CD4-positive, alpha-beta memory T cell (primary cell): ENCODE data around the gene IER5. TPM values are rescaled to one million over a fixed set of nuclear protein-coding genes. Genes with fewer than 3 reads are reported as not detected.
"Not testable (repeated sequence)": the region's sequence is repeated elsewhere in the genome, so short reads cannot be mapped to it uniquely, and the experiment has no call there.

Experiments used
- CTCF ChIA-PET: fragments of 350-600 bp; sonication (Branson Sonifier 250); formaldehyde crosslinking; loops from one replicate; lab custom pipeline; 2021; ENCODE audit warnings: inconsistent platforms; ENCODE audit not compliant: partially characterized antibody; lab: Charles Lee
- POLR2A ChIA-PET: fragments of 350-600 bp; sonication (Branson Sonifier 250); formaldehyde crosslinking; loops from one replicate; lab custom pipeline; 2021; ENCODE audit not compliant: partially characterized antibody; lab: Charles Lee
- DNase-seq, 5 donors: peaks; one replicate each; pipeline versions ENCODE4 v3.0.0 to v3.0.0-alpha.2; 2020 to 2022; ENCODE audit warnings: mixed read lengths in 1 of 5
- H3K27ac ChIP-seq: one replicate; pipeline ENCODE4 v1.7.0; 2013; ENCODE audit warnings: low read depth, low read length
- H3K27me3 ChIP-seq: 2 replicates; pipeline ENCODE4 v1.7.0; 2013; ENCODE audit warnings: mild to moderate bottlenecking, low read length, moderate library complexity; ENCODE audit not compliant: insufficient read depth
- H3K36me3 ChIP-seq: 2 replicates; pipeline ENCODE4 v1.7.0; 2013; ENCODE audit warnings: mild to moderate bottlenecking, low read length, moderate library complexity; ENCODE audit not compliant: insufficient read depth
- H3K4me1 ChIP-seq: 2 replicates; pipeline ENCODE4 v1.7.0; 2013; ENCODE audit warnings: mild to moderate bottlenecking, low read length, moderate library complexity; ENCODE audit not compliant: insufficient read depth
- H3K4me3 ChIP-seq, 2 donors: one replicate each; pipeline ENCODE4 v1.7.0; 2013; ENCODE audit warnings: low read length in 2 of 2, mild to moderate bottlenecking in 1 of 2
- H3K9me3 ChIP-seq, 2 donors: one replicate each; pipeline ENCODE4 v1.7.0; 2013; ENCODE audit warnings: low read length in 2 of 2, control low read depth in 1 of 2; ENCODE audit not compliant: control insufficient read depth in 1 of 2
- H3K27ac Mint-ChIP-seq, 7 donors: one replicate each; pipeline ENCODE4 v1.8.0; 2020 to 2021; ENCODE audit warnings: mixed read lengths in 7 of 7, mild to moderate bottlenecking in 6 of 7, inconsistent platforms in 3 of 7, moderate library complexity in 3 of 7
- H3K27me3 Mint-ChIP-seq, 2 donors: one replicate each; pipeline ENCODE4 v1.8.0; 2020 to 2021; ENCODE audit warnings: mixed read lengths in 2 of 2
- H3K36me3 Mint-ChIP-seq, 2 donors: one replicate each; pipeline ENCODE4 v1.8.0; 2020 to 2021; ENCODE audit warnings: mixed read lengths in 2 of 2, inconsistent platforms in 1 of 2, mild to moderate bottlenecking in 1 of 2
- H3K4me1 Mint-ChIP-seq, 4 donors: one replicate each; pipeline ENCODE4 v1.8.0; 2020 to 2021; ENCODE audit warnings: mixed read lengths in 4 of 4, mild to moderate bottlenecking in 1 of 4
- H3K4me3 Mint-ChIP-seq, 8 donors: one replicate each; pipeline ENCODE4 v1.8.0; 2020 to 2021; ENCODE audit warnings: mixed read lengths in 8 of 8, mild to moderate bottlenecking in 7 of 8, moderate library complexity in 6 of 8, inconsistent platforms in 3 of 8
- H3K9me3 Mint-ChIP-seq, 8 donors: one replicate each; pipeline ENCODE4 v1.8.0; 2020 to 2021; ENCODE audit warnings: mixed read lengths in 8 of 8, mild to moderate bottlenecking in 5 of 8, inconsistent platforms in 3 of 8, moderate library complexity in 1 of 8
- intact Hi-C: fragments of 100-400 bp; cut with micrococcal nuclease; formaldehyde crosslinking; loops from one replicate; pipeline ENCODE4 v1.15.1; 2023
- polyA plus RNA-seq, 2 donors: library from polyadenylated mRNA; unstranded; fragments of 300-500 nt; fragmentation: Illumina TruSeq; gene quantifications; one replicate each; pipeline ENCODE4 v1.2.3, GENCODE V29; 2021
- total RNA-seq, 2 experiments: library from RNA; stranded (reverse); gene quantifications; one replicate each; pipeline ENCODE4 v1.2.3, GENCODE V29; 2021

Gene IER5
- total RNA-seq (10 to 100 TPM; 28.0 to 29.3 TPM), polyA plus RNA-seq (10 to 100 TPM; 11.0 to 18.9 TPM)

DNA sequence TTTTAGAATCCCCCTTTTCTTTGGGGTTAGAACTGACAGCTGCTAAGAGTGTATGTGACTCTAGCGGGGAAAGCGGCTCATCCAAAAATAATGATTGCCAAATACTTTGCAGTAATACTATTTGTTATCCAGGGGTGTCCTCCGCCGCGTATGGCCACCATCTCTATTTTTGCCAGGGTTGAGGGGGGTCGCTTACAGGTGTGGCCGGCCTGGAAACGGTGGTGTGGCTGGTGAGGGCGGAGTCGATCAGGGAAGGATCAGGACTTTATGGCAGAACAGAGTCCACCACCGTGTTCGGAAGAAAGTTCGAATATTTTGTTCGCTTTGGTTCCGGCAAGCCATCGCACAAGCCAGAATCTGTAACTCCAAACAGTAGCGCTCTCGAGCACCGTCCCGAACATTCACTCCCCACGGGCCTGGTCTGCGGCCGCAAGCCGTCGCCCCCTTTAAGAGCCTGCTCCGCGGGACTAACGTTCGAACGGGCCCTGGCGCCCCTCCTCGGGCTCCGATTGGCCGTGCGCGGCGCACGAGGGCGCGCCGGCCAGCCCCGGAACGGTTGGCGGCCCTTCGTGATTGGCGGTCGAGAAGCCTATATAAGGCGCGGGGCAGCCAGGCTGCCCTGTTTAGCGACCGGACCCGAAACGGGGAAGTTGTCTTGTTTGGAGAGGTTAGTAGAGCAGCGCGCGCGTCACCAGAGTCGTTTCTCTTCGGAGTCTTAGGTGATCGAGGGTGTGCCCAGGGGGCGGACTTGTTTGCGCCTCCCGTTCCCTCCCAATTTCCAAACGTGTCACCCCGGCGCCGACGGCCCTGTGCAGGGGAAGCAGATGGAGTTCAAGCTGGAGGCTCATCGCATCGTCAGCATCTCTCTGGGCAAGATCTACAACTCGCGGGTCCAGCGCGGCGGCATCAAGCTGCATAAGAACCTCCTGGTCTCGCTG, at the start of gene IER5:
IER5 (plus strand) TSS at position 622 of the 938 bp plus-strand sequence; CDS start at position 825, 203 bp downstream.
- peaks cover 40% of the 10 kb centered on the region for H3K4me1 ChIP-seq
- H3K4me3 Mint-ChIP-seq: peak within 1 kb of the TSS; percentile 98 to 100 (median 99)
- intact Hi-C loops: loop anchor here (1.0 to 5.0 kb wide), 9 partner anchors 17 to 586 kb away; partner anchors contain the start of genes ACBD6, MR1, STX6 and XPR1
- H3K27ac Mint-ChIP-seq: peak within 1 kb of the TSS; percentile 96 to 99 (median 99)
- CTCF ChIA-PET: interaction anchor here (1.3 to 11.4 kb wide), 3 partner anchors 9 to 55 kb away, joined by 3 to 311 read pairs (median 75); no protein-coding TSS in a partner anchor
- no peaks in the 10 kb centered on the region for H3K9me3 ChIP-seq
- H3K27me3 Mint-ChIP-seq: no peaks in the 10 kb centered on the region
- peaks cover 10 to 29% of the 10 kb centered on the region in 2 donors for H3K36me3 Mint-ChIP-seq
- peaks cover 0 to 6% (median 0%) of the 10 kb centered on the region in 8 donors for H3K9me3 Mint-ChIP-seq
- H3K36me3 ChIP-seq: no peaks in the 10 kb centered on the region
- peak within 1 kb of the TSS; percentile 68 to 69 for H3K4me3 ChIP-seq
- peak within 1 kb of the TSS; percentile 100 for H3K27ac ChIP-seq
- POLR2A ChIA-PET: interaction anchor here (0.7 to 14.9 kb wide), 18 partner anchors 9 to 585 kb away, joined by 3 to 508 read pairs (median 12); partner anchors contain the start of genes ACBD6, MR1 and STX6
- peak; percentile 93 to 95 (median 95) for DNase-seq
- no peaks in the 10 kb centered on the region for H3K27me3 ChIP-seq
- H3K4me1 Mint-ChIP-seq: peaks cover 29 to 63% (median 40%) of the 10 kb centered on the region in 4 donors

DNA sequence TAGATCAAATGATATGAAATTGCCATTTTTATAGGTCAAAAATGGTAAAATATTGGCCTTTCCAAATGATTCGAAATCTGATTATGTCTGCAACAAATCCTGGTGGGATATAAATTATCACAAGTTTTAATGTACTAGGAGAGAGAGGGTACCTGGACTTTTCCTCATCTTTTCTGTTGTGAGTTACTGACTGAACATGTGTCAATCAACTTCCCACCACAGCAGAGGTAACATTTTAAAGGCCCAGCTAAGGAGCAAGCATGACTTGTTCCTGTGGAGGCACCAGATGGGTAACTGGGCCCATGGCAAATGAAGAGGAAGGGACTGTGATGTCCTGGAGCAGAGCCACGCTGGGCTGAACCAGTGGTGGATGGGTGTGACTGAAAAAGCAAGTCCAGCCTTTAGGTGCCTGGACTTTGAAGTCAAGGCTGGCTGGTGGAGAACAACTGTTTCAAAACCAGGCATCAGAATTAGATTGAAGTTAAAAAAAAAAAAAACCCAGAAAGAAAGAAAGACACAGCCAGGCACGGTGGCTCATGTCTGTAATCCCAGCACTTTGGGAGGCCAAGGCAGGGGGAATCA, 48.1 kb upstream of the IER5 start:
- CTCF ChIA-PET: interaction anchor here (1.1 to 5.9 kb wide), 9 partner anchors 11 to 128 kb away, joined by 3 to 99 read pairs (median 6); no protein-coding TSS in a partner anchor
- H3K4me1 Mint-ChIP-seq: peaks cover 53 to 81% (median 62%) of the 10 kb centered on the region in 4 donors
- H3K9me3 ChIP-seq: no peaks in the 10 kb centered on the region
- no peaks in the 10 kb centered on the region for H3K27me3 Mint-ChIP-seq
- no peak overlapping the region for H3K27ac ChIP-seq
- no peak overlapping the region for H3K4me3 ChIP-seq
- intact Hi-C loops: no loop called here
- no peaks in the 10 kb centered on the region for H3K36me3 ChIP-seq
- POLR2A ChIA-PET: interaction anchor here (2.5 to 3.9 kb wide), 2 partner anchors 18 to 101 kb away, joined by 9 to 31 read pairs; partner anchors contain the start of gene STX6
- peaks cover 50 to 57% of the 10 kb centered on the region in 2 donors for H3K36me3 Mint-ChIP-seq
- peak overlapping the region in 3 of 7 donors; percentile 0 to 79 (median 7) for H3K27ac Mint-ChIP-seq
- peaks cover 55% of the 10 kb centered on the region for H3K4me1 ChIP-seq
- H3K27me3 ChIP-seq: no peaks in the 10 kb centered on the region
- no peak for DNase-seq
- no peak overlapping the region for H3K4me3 Mint-ChIP-seq
- peaks cover 0 to 2% (median 0%) of the 10 kb centered on the region in 8 donors for H3K9me3 Mint-ChIP-seq

DNA sequence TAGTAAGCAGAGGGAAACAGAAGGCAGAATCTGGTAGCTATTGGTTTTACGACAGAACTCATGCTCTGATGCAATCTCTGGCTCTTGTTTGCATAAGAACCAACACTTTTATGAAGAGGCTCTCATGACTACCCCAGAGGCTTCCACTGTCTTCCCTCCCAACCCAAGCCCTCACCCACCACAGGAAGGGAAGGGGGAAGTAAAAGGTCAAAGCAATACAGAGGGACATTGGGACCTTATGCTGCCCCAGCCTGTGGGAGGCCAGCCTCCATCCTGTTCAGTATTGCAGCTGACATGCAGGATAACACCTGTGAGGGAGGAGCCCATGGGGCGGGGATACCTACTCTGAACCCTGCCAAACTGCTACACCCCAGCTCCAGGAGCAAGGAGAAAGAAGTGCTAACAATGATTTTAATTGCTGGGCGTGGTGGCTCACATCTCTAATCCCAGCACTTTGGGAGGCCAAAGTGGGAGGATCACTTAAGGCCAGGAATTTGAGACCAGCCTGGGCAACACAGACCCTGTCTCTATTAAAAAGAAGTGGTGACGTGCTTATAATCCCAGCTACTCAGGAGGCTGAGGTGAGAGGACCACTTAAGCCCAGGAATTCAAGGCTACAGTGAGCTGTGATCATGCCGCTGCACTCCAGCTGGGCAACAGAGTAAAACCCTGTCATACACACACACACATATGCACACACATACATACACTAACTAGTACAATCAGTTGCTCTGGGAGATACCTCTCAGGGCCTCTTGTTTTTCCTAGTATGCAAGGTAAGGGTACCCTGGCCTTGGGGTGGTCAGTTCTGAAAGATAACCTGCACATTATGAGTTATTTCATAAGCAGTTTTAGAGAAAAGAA, 45.2 kb upstream of the IER5 start:
- no peak overlapping the region for H3K27ac ChIP-seq
- no peak overlapping the region for H3K4me3 ChIP-seq
- ChIA-PET CTCF (interaction anchor here (0.5 to 2.3 kb wide), 4 partner anchors 37 to 123 kb away, joined by 3 to 15 read pairs (median 3); no protein-coding TSS in a partner anchor), POLR2A (interaction anchor here (1.7 kb wide), 1 partner anchor 9 kb away, joined by 4 read pairs; the partner anchor contains the start of gene MR1)
- H3K4me1 ChIP-seq: peaks cover 26% of the 10 kb centered on the region
- H3K4me1 Mint-ChIP-seq: peaks cover 27 to 53% (median 37%) of the 10 kb centered on the region in 4 donors
- H3K27ac Mint-ChIP-seq: peak overlapping the region in 2 of 7 donors; percentile 65 to 79
- intact Hi-C loops: no loop called here
- no peaks in the 10 kb centered on the region for H3K9me3 ChIP-seq
- H3K36me3 Mint-ChIP-seq: peaks cover 45 to 49% of the 10 kb centered on the region in 2 donors
- no peak overlapping the region for H3K4me3 Mint-ChIP-seq
- H3K27me3 ChIP-seq: no peaks in the 10 kb centered on the region
- H3K27me3 Mint-ChIP-seq: no peaks in the 10 kb centered on the region
- no peak for DNase-seq
- no peaks in the 10 kb centered on the region for H3K36me3 ChIP-seq
- peaks cover 0 to 2% (median 0%) of the 10 kb centered on the region in 8 donors for H3K9me3 Mint-ChIP-seq

DNA sequence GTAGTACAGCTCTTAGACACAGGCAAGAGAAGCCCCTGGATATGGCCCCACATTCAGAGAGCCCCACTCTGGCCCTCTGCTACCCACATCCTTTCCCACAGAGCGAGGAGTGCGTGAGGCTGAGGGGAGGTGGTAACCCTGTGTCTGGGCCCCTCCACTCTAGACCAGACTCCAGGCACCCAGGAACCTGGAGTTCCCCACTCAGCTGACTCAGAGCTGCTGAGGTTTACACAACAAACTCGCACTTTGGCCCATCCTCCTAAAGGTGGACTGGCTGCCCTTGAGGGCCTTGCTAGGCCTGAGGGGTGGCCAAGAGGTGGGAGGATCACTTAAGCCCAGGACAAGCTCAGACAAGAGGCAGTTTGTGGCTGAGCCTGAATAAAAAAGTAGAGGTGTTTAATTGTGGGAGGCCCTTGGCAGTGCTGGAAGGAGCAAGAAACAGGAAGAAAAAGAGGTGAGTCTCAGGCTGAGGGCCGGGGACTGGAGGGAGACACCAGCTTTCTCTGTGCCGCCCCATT, 44.0 kb upstream of the IER5 start:
- intact Hi-C loops: no loop called here
- peaks cover 21 to 42% (median 28%) of the 10 kb centered on the region in 4 donors for H3K4me1 Mint-ChIP-seq
- H3K4me3 Mint-ChIP-seq: no peak overlapping the region
- peaks cover 40 to 47% of the 10 kb centered on the region in 2 donors for H3K36me3 Mint-ChIP-seq
- no peak overlapping the region for H3K4me3 ChIP-seq
- no peaks in the 10 kb centered on the region for H3K27me3 ChIP-seq
- peaks cover 0 to 2% (median 0%) of the 10 kb centered on the region in 8 donors for H3K9me3 Mint-ChIP-seq
- DNase-seq: peak in 2 of 5 donors; percentile 19 to 62
- ChIA-PET POLR2A (interaction anchor here (1.7 kb wide), 1 partner anchor 11 kb away, joined by 4 read pairs; the partner anchor contains the start of gene MR1), CTCF (interaction anchor here (2.3 kb wide), 1 partner anchor 98 kb away, joined by 15 read pairs; no protein-coding TSS in a partner anchor)
- H3K4me1 ChIP-seq: peaks cover 22% of the 10 kb centered on the region
- H3K27ac Mint-ChIP-seq: peak overlapping the region; percentile 36 to 85 (median 77)
- H3K27ac ChIP-seq: no peak overlapping the region
- H3K27me3 Mint-ChIP-seq: no peaks in the 10 kb centered on the region
- H3K9me3 ChIP-seq: no peaks in the 10 kb centered on the region
- H3K36me3 ChIP-seq: no peaks in the 10 kb centered on the region

DNA sequence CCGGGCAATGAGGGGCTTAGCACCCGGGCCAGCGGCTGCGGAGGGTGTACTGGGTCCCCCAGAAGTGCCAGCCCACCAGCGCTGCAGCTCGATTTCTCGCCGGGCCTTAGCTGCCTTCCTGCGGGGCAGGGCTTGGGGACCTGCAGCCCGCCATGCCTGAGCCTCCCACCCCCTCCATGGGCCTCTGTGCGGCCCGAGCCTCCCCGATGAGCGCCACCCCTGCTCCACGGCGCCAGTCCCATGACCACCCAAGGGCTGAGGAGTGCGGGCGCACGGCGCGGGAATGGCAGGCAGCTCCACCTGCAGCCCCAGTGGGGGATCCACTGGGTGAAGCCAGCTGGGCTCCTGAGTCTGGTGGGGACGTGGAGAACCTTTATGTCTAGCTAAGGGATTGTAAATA, 42.6 kb upstream of the IER5 start:
- H3K36me3 ChIP-seq, H3K4me3 ChIP-seq, POLR2A ChIA-PET, H3K9me3 Mint-ChIP-seq, H3K27ac Mint-ChIP-seq, H3K9me3 ChIP-seq, H3K27ac ChIP-seq, DNase-seq, H3K4me3 Mint-ChIP-seq, intact Hi-C loops, H3K27me3 Mint-ChIP-seq, H3K27me3 ChIP-seq: not testable (repeated sequence)
- Mint-ChIP-seq H3K36me3 (peaks cover 42 to 48% of the 10 kb centered on the region in 2 donors), H3K4me1 (peaks cover 13 to 32% (median 21%) of the 10 kb centered on the region in 4 donors)
- H3K4me1 ChIP-seq: peaks cover 22% of the 10 kb centered on the region
- CTCF ChIA-PET: interaction anchor here (1.5 kb wide), 1 partner anchor 17 kb away, joined by 5 read pairs; no protein-coding TSS in a partner anchor

DNA sequence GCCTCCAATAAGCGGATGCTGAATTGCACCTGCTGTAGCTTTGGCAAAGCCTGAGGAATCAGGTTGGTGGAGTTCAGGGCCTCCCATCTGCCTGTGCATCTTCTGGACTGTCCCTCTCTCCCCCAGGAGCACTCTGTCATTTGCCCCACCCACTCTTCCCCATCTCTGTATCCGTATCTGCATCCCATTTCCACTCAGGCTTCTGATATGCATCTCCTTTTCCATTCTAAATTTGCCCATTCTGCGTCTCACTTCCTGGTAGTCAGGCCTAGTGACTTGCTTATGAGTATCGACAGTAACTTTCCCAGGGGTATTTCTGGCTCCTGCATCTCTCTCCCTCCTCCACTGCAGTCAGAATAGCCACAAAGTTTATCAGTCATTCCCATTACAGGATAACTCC, 39.1 kb upstream of the IER5 start:
- DNase-seq: no peak
- ChIA-PET POLR2A (no interaction called here), CTCF (no interaction called here)
- Histone ChIP-seq H3K27me3 (no peaks in the 10 kb centered on the region), H3K27ac (no peak overlapping the region), H3K36me3 (peaks cover 5% of the 10 kb centered on the region), H3K9me3 (no peaks in the 10 kb centered on the region), H3K4me1 (peaks cover 5% of the 10 kb centered on the region), H3K4me3 (no peak overlapping the region)
- Mint-ChIP-seq H3K27ac (peak overlapping the region in 1 of 7 donors; percentile 44), H3K27me3 (no peaks in the 10 kb centered on the region), H3K9me3 (no peaks in the 10 kb centered on the region), H3K4me1 (peaks cover 3 to 9% (median 8%) of the 10 kb centered on the region in 4 donors), H3K4me3 (no peak overlapping the region), H3K36me3 (peaks cover 42 to 55% of the 10 kb centered on the region in 2 donors)
- intact Hi-C loops: no loop called here
